CD14-positive monocyte (primary cell): Measurements from ENCODE around the gene PTGS1. TPM values are rescaled to one million over a fixed set of nuclear protein-coding genes. Genes with fewer than 3 reads are reported as not detected.
A peak's percentile ranks its signal among the peaks of the same experiment; 100 is the strongest.

Experiments used
- DNase-seq, 3 donors: peaks; one replicate each; pipeline ENCODE4 v3.0.0-alpha.2; 2011 to 2022
- H2AFZ ChIP-seq: 2 replicates; pipeline ENCODE4 v1.6.0; 2012; ENCODE audit warnings: mild to moderate bottlenecking, low read depth, low read length, inconsistent platforms; ENCODE audit not compliant: insufficient read depth, poor library complexity, severe bottlenecking
- H3K27ac ChIP-seq, 2 donors: 1 replicate in 1 of 2; 2 replicates in 1 of 2; pipeline ENCODE4 v1.5.1; 2012 to 2013; ENCODE audit warnings: low read length in 2 of 2, control low read depth in 1 of 2, inconsistent platforms in 1 of 2, low read depth in 1 of 2, mild to moderate bottlenecking in 1 of 2
- H3K27me3 ChIP-seq, 2 donors: one replicate each; pipeline versions ENCODE4 v1.6.0 to v1.6.1; 2011 to 2013; ENCODE audit warnings: low read length in 2 of 2; ENCODE audit not compliant: control insufficient read depth in 2 of 2, insufficient read depth in 2 of 2
- H3K36me3 ChIP-seq, 2 donors: replicated peaks in 1 of 2; 1 replicate in 1 of 2; 2 replicates in 1 of 2; pipeline versions ENCODE4 v1.5.1 to v1.6.1; 2012 to 2013; ENCODE audit warnings: low read length in 2 of 2, control low read depth in 1 of 2, inconsistent platforms in 1 of 2, mild to moderate bottlenecking in 1 of 2; ENCODE audit not compliant: insufficient read depth in 2 of 2, control insufficient read depth in 1 of 2
- H3K4me1 ChIP-seq, 2 donors: 1 replicate in 1 of 2; 2 replicates in 1 of 2; pipeline versions ENCODE4 v1.5.1 to v1.6.1; 2012 to 2013; ENCODE audit warnings: low read length in 2 of 2, control low read depth in 1 of 2, inconsistent platforms in 1 of 2, mild to moderate bottlenecking in 1 of 2, moderate library complexity in 1 of 2; ENCODE audit not compliant: insufficient read depth in 2 of 2, control insufficient read depth in 1 of 2
- H3K4me2 ChIP-seq: replicated peaks from 2 replicates; pipeline ENCODE3; 2012; ENCODE audit warnings: low read length, moderate library complexity, mild to moderate bottlenecking; ENCODE audit not compliant: poor library complexity, severe bottlenecking; ENCODE audit errors: extremely low read depth
- H3K4me3 ChIP-seq, 3 experiments: fragments of 200-600 bp in 1 of 3; sonication (generic) in 1 of 3; replicated peaks in 1 of 3; 1 replicate in 2 of 3; 2 replicates in 1 of 3; pipeline ENCODE4 v1.5.1; 2011 to 2013; ENCODE audit warnings: low read length in 3 of 3, mild to moderate bottlenecking in 3 of 3, control low read depth in 2 of 3, low read depth in 2 of 3, inconsistent platforms in 1 of 3, moderate library complexity in 1 of 3
- H3K79me2 ChIP-seq: 2 replicates; pipeline ENCODE4 v1.6.0; 2012; ENCODE audit warnings: mild to moderate bottlenecking, control low read depth, inconsistent platforms, low read length, moderate library complexity; ENCODE audit not compliant: insufficient read depth
- H3K9ac ChIP-seq: 2 replicates; pipeline ENCODE4 v1.6.0; 2017; ENCODE audit warnings: low read length, mild to moderate bottlenecking; ENCODE audit not compliant: insufficient read depth, poor library complexity, severe bottlenecking
- H3K9me3 ChIP-seq, 2 donors: replicated peaks in 1 of 2; 1 replicate in 1 of 2; 2 replicates in 1 of 2; pipeline versions ENCODE4 v1.5.1 to v1.6.1; 2012 to 2013; ENCODE audit warnings: low read length in 2 of 2, control low read depth in 1 of 2; ENCODE audit not compliant: control insufficient read depth in 1 of 2, insufficient read depth in 1 of 2
- H4K20me1 ChIP-seq: 2 replicates; pipeline ENCODE4 v1.6.0; 2012; ENCODE audit warnings: mild to moderate bottlenecking, low read length, control low read depth, moderate library complexity; ENCODE audit not compliant: insufficient read depth
- H3K27ac Mint-ChIP-seq, 7 donors: one replicate each; pipeline ENCODE4 v1.8.0; 2020; ENCODE audit warnings: mild to moderate bottlenecking in 7 of 7, mixed read lengths in 7 of 7, moderate library complexity in 6 of 7, inconsistent platforms in 2 of 7
- H3K27me3 Mint-ChIP-seq, 3 donors: one replicate each; pipeline ENCODE4 v1.8.0; 2021 to 2022; ENCODE audit warnings: low read depth in 3 of 3, mild to moderate bottlenecking in 3 of 3, mixed read lengths in 3 of 3, moderate library complexity in 3 of 3, inconsistent platforms in 1 of 3
- H3K36me3 Mint-ChIP-seq, 2 donors: one replicate each; pipeline ENCODE4 v1.8.0; 2020; ENCODE audit warnings: mixed read lengths in 2 of 2, inconsistent platforms in 1 of 2, mild to moderate bottlenecking in 1 of 2
- H3K4me1 Mint-ChIP-seq: one replicate; pipeline ENCODE4 v1.8.0; 2020; ENCODE audit warnings: mild to moderate bottlenecking, mixed read lengths
- H3K4me3 Mint-ChIP-seq, 2 donors: one replicate each; pipeline ENCODE4 v1.8.0; 2020; ENCODE audit warnings: mild to moderate bottlenecking in 2 of 2, mixed read lengths in 2 of 2, moderate library complexity in 1 of 2
- H3K9me3 Mint-ChIP-seq, 7 donors: one replicate each; pipeline ENCODE4 v1.8.0; 2020 to 2022; ENCODE audit warnings: mixed read lengths in 7 of 7, mild to moderate bottlenecking in 6 of 7, moderate library complexity in 6 of 7, inconsistent platforms in 2 of 7
- WGBS: methylation state at CpG from one replicate; pipeline ENCODE4 v1.1.5; 2013; ENCODE audit warnings: missing lambda C conversion rate; ENCODE audit not compliant: insufficient coverage; 5-methylcytosine and 5-hydroxymethylcytosine counted together
- intact Hi-C, 2 donors: fragments of 100-400 bp; cut with micrococcal nuclease; formaldehyde crosslinking; loops; one replicate each; pipeline versions ENCODE4 v1.15.0 to v1.15.1; 2023
- polyA plus RNA-seq, 3 donors: library from polyadenylated mRNA; depleted of rRNA in 1 of 3; unstranded in 2 of 3; stranded (reverse) in 1 of 3; fragments of 300-500 nt in 2 of 3; fragments of >200 nt in 1 of 3; fragmentation: Illumina TruSeq in 2 of 3; gene quantifications; 1 replicate in 2 of 3; 2 replicates in 1 of 3; pipeline ENCODE4 v1.2.3, GENCODE V29; 2012 to 2021
- TF ChIP-seq, protein P1 (sequence below): fragments of 200-600 bp; IDR thresholded peaks from one replicate; pipeline ENCODE4 v1.8.0; 2022; ENCODE audit warnings: antibody characterized with exemption, mild to moderate bottlenecking

The PTGS1 gene
- polyA plus RNA-seq, 3 donors, result 17.9 to 27.8 (median 20.5) TPM

GRCh38 chr9:122398371-122398924 is 27.6 kb downstream of the PTGS1 start:
- Mint-ChIP-seq H3K4me3 (no peak overlapping the region), H3K27ac (peak overlapping the region in 1 of 7 donors; percentile 47), H3K27me3 (peaks cover 0 to 6% (median 3%) of the 10 kb centered on the region in 3 donors), H3K4me1 (peaks cover 4% of the 10 kb centered on the region), H3K9me3 (peaks cover 0 to 5% (median 0%) of the 10 kb centered on the region in 7 donors), H3K36me3 (peaks cover 11 to 12% of the 10 kb centered on the region in 2 donors)
- Histone ChIP-seq H3K9me3 (no peaks in the 10 kb centered on the region), H3K4me3 (no peak overlapping the region), H3K36me3 (peaks cover 2 to 6% of the 10 kb centered on the region in 2 donors), H4K20me1 (no peaks in the 10 kb centered on the region), H3K4me1 (no peaks in the 10 kb centered on the region), H3K4me2 (no peak overlapping the region), H3K27ac (no peak overlapping the region), H3K27me3 (no peaks in the 10 kb centered on the region), H2AFZ (no peak overlapping the region), H3K9ac (no peak overlapping the region), H3K79me2 (no peaks in the 10 kb centered on the region)
- intact Hi-C loops, result no loop called here
- no peak for DNase-seq
- TF ChIP-seq, protein P1, sequence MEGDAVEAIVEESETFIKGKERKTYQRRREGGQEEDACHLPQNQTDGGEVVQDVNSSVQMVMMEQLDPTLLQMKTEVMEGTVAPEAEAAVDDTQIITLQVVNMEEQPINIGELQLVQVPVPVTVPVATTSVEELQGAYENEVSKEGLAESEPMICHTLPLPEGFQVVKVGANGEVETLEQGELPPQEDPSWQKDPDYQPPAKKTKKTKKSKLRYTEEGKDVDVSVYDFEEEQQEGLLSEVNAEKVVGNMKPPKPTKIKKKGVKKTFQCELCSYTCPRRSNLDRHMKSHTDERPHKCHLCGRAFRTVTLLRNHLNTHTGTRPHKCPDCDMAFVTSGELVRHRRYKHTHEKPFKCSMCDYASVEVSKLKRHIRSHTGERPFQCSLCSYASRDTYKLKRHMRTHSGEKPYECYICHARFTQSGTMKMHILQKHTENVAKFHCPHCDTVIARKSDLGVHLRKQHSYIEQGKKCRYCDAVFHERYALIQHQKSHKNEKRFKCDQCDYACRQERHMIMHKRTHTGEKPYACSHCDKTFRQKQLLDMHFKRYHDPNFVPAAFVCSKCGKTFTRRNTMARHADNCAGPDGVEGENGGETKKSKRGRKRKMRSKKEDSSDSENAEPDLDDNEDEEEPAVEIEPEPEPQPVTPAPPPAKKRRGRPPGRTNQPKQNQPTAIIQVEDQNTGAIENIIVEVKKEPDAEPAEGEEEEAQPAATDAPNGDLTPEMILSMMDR, result no peak
- WGBS, result 96% methylated on average over 3 of the region's 3 CpGs

GRCh38 chr9:122401896-122402295 is 31.1 kb downstream of the PTGS1 start:
- H3K9ac ChIP-seq, result no peak overlapping the region
- DNase-seq, result no peak
- H3K27ac ChIP-seq, result no peak overlapping the region
- H3K36me3 Mint-ChIP-seq, result no peaks in the 10 kb centered on the region
- H3K36me3 ChIP-seq, result no peaks in the 10 kb centered on the region
- peaks cover 0 to 11% (median 8%) of the 10 kb centered on the region in 7 donors for H3K9me3 Mint-ChIP-seq
- H3K4me1 Mint-ChIP-seq, result peaks cover 7% of the 10 kb centered on the region
- no peak overlapping the region for H3K27ac Mint-ChIP-seq
- no peak overlapping the region for H3K4me3 ChIP-seq
- no CpG with 5 or more reads among the region's 8 CpGs for WGBS
- H3K4me2 ChIP-seq, result no peak overlapping the region
- no peak overlapping the region for H2AFZ ChIP-seq
- H3K9me3 ChIP-seq, result peaks cover 0 to 6% of the 10 kb centered on the region in 2 donors
- TF ChIP-seq, protein P1, result no peak
- intact Hi-C loops, result no loop called here
- H3K4me1 ChIP-seq, result no peaks in the 10 kb centered on the region
- peaks cover 0 to 11% (median 11%) of the 10 kb centered on the region in 3 donors for H3K27me3 Mint-ChIP-seq
- no peak overlapping the region for H3K4me3 Mint-ChIP-seq
- H3K27me3 ChIP-seq, result no peaks in the 10 kb centered on the region
- H3K79me2 ChIP-seq, result no peaks in the 10 kb centered on the region
- no peaks in the 10 kb centered on the region for H4K20me1 ChIP-seq
